GM23248 (cell line): ENCODE data around the gene IGSF21.

Source experiments
- EZH2 ChIP-seq: fragments of 200-600 bp; sonication (generic); IDR thresholded peaks from 2 replicates; pipeline ENCODE4 v1.6.1; 2018; ENCODE audit warnings: antibody characterized with exemption, mild to moderate bottlenecking; ENCODE audit not compliant: insufficient read depth, poor library complexity, severe bottlenecking
- EZH2phosphoT487 ChIP-seq: fragments of 200-600 bp; sonication (generic); IDR thresholded peaks from 2 replicates; pipeline ENCODE4 v1.6.1; 2018; ENCODE audit warnings: antibody characterized with exemption, moderate library complexity, mild to moderate bottlenecking, low read depth; ENCODE audit not compliant: insufficient read depth

DNA sequence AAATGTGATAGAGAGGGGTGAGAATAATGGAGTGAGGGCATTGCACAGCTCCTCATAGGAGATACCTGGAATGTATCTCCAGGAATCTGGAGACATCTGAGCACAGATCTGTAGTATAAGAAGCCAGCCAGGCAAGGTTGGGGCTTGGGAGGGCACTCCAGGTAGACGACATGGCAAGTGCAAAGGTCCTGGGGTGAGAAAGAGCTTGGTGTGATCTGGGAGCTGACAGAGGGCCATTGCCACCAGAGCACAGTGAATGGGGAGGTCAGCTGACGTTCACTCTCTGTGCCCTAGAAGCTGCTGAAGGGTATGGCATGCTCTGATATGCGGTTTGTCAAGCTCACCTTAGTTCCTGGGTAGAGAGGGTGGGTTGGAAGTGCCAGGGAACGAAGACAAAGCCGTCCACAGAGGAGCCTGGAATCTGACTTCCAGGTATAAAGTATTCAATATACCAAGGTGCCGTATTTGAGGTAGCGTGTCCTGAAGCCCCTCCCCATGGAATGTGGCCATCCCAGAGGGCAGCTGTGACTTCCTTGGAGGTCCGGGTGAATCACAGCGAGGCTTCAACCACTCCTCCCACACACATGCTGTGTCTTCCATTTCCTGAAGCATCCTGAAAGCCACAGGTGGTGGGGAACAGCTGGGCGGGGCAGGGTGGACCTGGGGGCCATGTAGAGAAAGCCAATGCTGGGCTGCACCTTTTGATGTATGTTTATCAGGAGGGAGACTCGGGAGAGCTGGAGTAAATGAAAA, 190.5 kb downstream of the IGSF21 start:
- TF ChIP-seq EZH2, result no peak
- no peak for TF ChIP-seq EZH2phosphoT487
